Keratinocyte (primary cell): ENCODE results near the gene PLCD1. TPM values are rescaled to one million over a fixed set of nuclear protein-coding genes. Genes with fewer than 3 reads are reported as not detected.

Source experiments
- DNase-seq: peaks from one replicate; pipeline ENCODE4 v3.0.0-alpha.2; 2011; ENCODE audit warnings: low read depth, missing footprints, low spot score
- FAIRE-seq: peaks from 2 replicates; lab custom pipeline; 2011; peaks lifted over from hg19 to GRCh38; lab: Jason Lieb, UNC
- H2AFZ ChIP-seq: 2 replicates; pipeline ENCODE4 v1.6.0; 2012; ENCODE audit warnings: low read length, control low read depth, inconsistent platforms; ENCODE audit not compliant: control insufficient read depth
- H3K27ac ChIP-seq: 2 replicates; pipeline ENCODE4 v1.5.1; 2011; ENCODE audit warnings: low read length; ENCODE audit not compliant: control insufficient read depth, insufficient read depth
- H3K27me3 ChIP-seq: 3 replicates; pipeline ENCODE4 v1.6.0; 2011; ENCODE audit warnings: low read length; ENCODE audit not compliant: control insufficient read depth, insufficient read depth; ENCODE audit errors: extremely low read depth
- H3K36me3 ChIP-seq, 2 experiments: 2 replicates in 1 of 2; 3 replicates in 1 of 2; pipeline ENCODE4 v1.5.1; 2011; ENCODE audit warnings: low read length in 2 of 2, mild to moderate bottlenecking in 1 of 2; ENCODE audit not compliant: control insufficient read depth in 2 of 2, insufficient read depth in 2 of 2; ENCODE audit errors: extremely low read depth in 1 of 2
- H3K4me1 ChIP-seq: 3 replicates; pipeline ENCODE4 v1.5.1; 2011; ENCODE audit warnings: low read length; ENCODE audit not compliant: control insufficient read depth, insufficient read depth; ENCODE audit errors: extremely low read depth
- H3K4me2 ChIP-seq: 3 replicates; pipeline ENCODE4 v1.6.0; 2011; ENCODE audit warnings: low read depth, low read length; ENCODE audit not compliant: control insufficient read depth, insufficient read depth; ENCODE audit errors: extremely low read depth
- H3K4me3 ChIP-seq, 3 experiments: fragments of 200-600 bp in 1 of 3; sonication (generic) in 1 of 3; 2 replicates in 2 of 3; 3 replicates in 1 of 3; pipeline ENCODE4 v1.5.1; 2011 to 2016; ENCODE audit warnings: low read length in 3 of 3, mild to moderate bottlenecking in 3 of 3, control low read depth in 2 of 3, inconsistent platforms in 1 of 3, low read depth in 1 of 3, mixed read lengths in 1 of 3, mixed run types in 1 of 3, moderate library complexity in 1 of 3; ENCODE audit not compliant: control insufficient read depth in 2 of 3, insufficient read depth in 2 of 3; ENCODE audit errors: extremely low read depth in 1 of 3
- H3K79me2 ChIP-seq: 2 replicates; pipeline ENCODE4 v1.6.0; 2012; ENCODE audit warnings: low read length; ENCODE audit not compliant: control insufficient read depth, insufficient read depth
- H3K9ac ChIP-seq: 3 replicates; pipeline ENCODE4 v1.6.0; 2011; ENCODE audit warnings: low read length; ENCODE audit not compliant: control insufficient read depth, insufficient read depth; ENCODE audit errors: extremely low read depth
- H3K9me1 ChIP-seq: 3 replicates; pipeline ENCODE4 v1.6.0; 2011; ENCODE audit warnings: low read length; ENCODE audit not compliant: control insufficient read depth, insufficient read depth; ENCODE audit errors: extremely low read depth
- H3K9me3 ChIP-seq: 2 replicates; pipeline ENCODE4 v1.5.1; 2012; ENCODE audit warnings: low read depth, low read length; ENCODE audit not compliant: control insufficient read depth
- H4K20me1 ChIP-seq: 3 replicates; pipeline ENCODE4 v1.6.0; 2011; ENCODE audit warnings: low read length; ENCODE audit not compliant: control insufficient read depth, insufficient read depth; ENCODE audit errors: extremely low read depth
- EZH2 ChIP-seq: IDR thresholded peaks from one replicate; pipeline ENCODE4 v1.6.1; 2012; ENCODE audit warnings: inconsistent platforms, mild to moderate bottlenecking, low read length, moderate library complexity
- dilution Hi-C: fragments of 300-500 bp; cut with MboI; formaldehyde crosslinking; loops from one replicate; pipeline ENCODE4 v1.7.0; 2020; ENCODE audit warnings: low sequenced_read_pairs; ENCODE audit not compliant: extremely low pct_ligation_motif_present
- polyA plus RNA-seq, 5 experiments: library from polyadenylated mRNA; depleted of rRNA in 3 of 5; stranded (reverse) in 3 of 5; stranded (forward) in 1 of 5; unstranded in 1 of 5; fragments of >200 nt; gene quantifications; 1 replicate in 1 of 5; 2 replicates in 3 of 5; 3 replicates in 1 of 5; pipeline versions ENCODE4 v1.2.1 to v1.2.3, GENCODE V29; 2011 to 2012; ENCODE audit warnings: missing spikeins in 2 of 5, low read depth in 1 of 5, low replicate concordance in 1 of 5
- TF ChIP-seq, protein P1 (sequence below), 3 experiments: IDR thresholded peaks in 1 of 3; conservative IDR thresholded peaks in 1 of 3; optimal IDR thresholded peaks in 1 of 3; 2 replicates in 2 of 3; 3 replicates in 1 of 3; pipeline versions ENCODE3 to v1.5.1; 2011; ENCODE audit warnings: low read length in 3 of 3, mild to moderate bottlenecking in 3 of 3, moderate library complexity in 2 of 3, control low read depth in 1 of 3, inconsistent platforms in 1 of 3; ENCODE audit not compliant: insufficient read depth in 2 of 3; ENCODE audit errors: extremely low read depth in 1 of 3

PLCD1 gene
- polyA plus RNA-seq, 1 donor (not counting 4 experiments of a cell fraction or from before 2014, with no cell fraction given) = 26.0 TPM

DNA sequence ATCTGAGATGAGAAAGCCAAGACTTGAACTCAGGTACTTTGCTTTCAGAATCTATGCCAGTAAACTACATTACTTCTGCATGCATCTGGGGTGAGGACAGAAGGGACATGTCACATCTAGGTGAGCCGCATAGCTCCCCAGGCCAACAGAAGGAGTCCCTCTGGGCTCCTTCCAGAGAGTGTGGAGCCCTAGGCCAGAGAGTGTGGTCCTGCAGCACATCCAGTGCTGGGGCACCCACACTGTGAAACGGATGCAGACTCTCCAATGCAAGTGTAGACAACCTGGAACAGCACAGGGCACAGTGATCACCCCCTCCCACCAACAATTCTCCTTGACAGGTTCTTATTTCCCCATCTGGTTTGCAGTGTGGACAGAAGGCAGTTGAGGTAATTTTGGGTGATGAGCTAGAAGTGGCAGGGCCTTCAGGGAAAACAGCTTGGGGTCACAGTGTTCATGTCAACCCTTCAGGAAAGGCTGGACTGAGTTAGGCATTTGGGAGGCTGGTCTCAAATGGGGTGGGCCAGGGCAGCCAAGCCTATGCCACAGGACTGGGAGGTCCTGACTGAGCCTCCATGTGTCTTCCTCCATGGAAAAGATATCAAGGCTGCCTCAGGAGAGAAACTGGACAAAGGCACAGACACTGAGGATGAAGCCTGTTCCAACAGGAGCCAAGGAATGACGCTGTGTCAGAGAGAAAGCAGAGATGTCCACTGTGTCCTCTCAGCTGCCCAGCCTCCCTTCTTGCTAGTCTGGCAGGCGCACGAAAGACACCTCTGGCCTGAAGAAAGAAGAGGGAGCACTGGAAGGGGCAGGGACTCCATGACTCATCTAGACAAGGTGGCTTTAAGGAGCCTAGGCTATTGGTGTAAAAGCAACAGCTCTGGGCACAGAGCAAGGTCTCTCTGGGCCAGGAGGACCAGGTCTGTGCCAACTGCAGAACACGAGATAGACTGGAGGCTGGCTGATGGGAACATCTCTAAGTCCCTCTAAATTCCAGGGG, 1.7 kb downstream of the PLCD1 start:
- H3K79me2 ChIP-seq = peaks cover 2% of the 10 kb centered on the region
- peaks cover 3% of the 10 kb centered on the region for H4K20me1 ChIP-seq
- no peak overlapping the region for H3K9ac ChIP-seq
- H3K27me3 ChIP-seq = no peaks in the 10 kb centered on the region
- no peaks in the 10 kb centered on the region for H3K9me3 ChIP-seq
- peak overlapping the region in 1 of 3 experiments; percentile 68 for H3K4me3 ChIP-seq
- peaks cover 50% of the 10 kb centered on the region for H3K4me1 ChIP-seq
- H2AFZ ChIP-seq = no peak overlapping the region
- no peaks in the 10 kb centered on the region for H3K9me1 ChIP-seq
- H3K36me3 ChIP-seq = no peaks in the 10 kb centered on the region
- dilution Hi-C loops = no loop called here
- DNase-seq (no peak), FAIRE-seq (no peak)
- peak overlapping the region; percentile 70 for H3K4me2 ChIP-seq
- H3K27ac ChIP-seq = no peak overlapping the region
- TF ChIP-seq, protein P1, sequence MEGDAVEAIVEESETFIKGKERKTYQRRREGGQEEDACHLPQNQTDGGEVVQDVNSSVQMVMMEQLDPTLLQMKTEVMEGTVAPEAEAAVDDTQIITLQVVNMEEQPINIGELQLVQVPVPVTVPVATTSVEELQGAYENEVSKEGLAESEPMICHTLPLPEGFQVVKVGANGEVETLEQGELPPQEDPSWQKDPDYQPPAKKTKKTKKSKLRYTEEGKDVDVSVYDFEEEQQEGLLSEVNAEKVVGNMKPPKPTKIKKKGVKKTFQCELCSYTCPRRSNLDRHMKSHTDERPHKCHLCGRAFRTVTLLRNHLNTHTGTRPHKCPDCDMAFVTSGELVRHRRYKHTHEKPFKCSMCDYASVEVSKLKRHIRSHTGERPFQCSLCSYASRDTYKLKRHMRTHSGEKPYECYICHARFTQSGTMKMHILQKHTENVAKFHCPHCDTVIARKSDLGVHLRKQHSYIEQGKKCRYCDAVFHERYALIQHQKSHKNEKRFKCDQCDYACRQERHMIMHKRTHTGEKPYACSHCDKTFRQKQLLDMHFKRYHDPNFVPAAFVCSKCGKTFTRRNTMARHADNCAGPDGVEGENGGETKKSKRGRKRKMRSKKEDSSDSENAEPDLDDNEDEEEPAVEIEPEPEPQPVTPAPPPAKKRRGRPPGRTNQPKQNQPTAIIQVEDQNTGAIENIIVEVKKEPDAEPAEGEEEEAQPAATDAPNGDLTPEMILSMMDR (optimal IDR thresholded peaks at IDR 0.05 in 1 of 3, IDR thresholded peaks at IDR 0.05 in 1 of 3, conservative IDR thresholded peaks at IDR 0.05 in 1 of 3; ENCODE audit: extremely low read depth in 1 of 3, insufficient read depth in 2 of 3, low read length in 3 of 3) = no peak
- no peak for TF ChIP-seq EZH2

- H3K27ac ChIP-seq = no peak overlapping the region
- H3K9me3 ChIP-seq = no peaks in the 10 kb centered on the region
- H3K9me1 ChIP-seq = no peaks in the 10 kb centered on the region
- dilution Hi-C loops = no loop called here
- H3K4me2 ChIP-seq = no peak overlapping the region
- peaks cover 3% of the 10 kb centered on the region for H4K20me1 ChIP-seq
- FAIRE-seq (no peak), DNase-seq (no peak)
- no peak overlapping the region for H3K9ac ChIP-seq
- H3K27me3 ChIP-seq = no peaks in the 10 kb centered on the region
- H3K4me3 ChIP-seq = no peak overlapping the region
- H3K79me2 ChIP-seq = peaks cover 2% of the 10 kb centered on the region
- H3K36me3 ChIP-seq = no peaks in the 10 kb centered on the region
- H3K4me1 ChIP-seq = peaks cover 45% of the 10 kb centered on the region
- no peak overlapping the region for H2AFZ ChIP-seq
- TF ChIP-seq, protein P1 (optimal IDR thresholded peaks at IDR 0.05 in 1 of 3, IDR thresholded peaks at IDR 0.05 in 1 of 3, conservative IDR thresholded peaks at IDR 0.05 in 1 of 3; ENCODE audit: extremely low read depth in 1 of 3, insufficient read depth in 2 of 3, low read length in 3 of 3) = no peak
- no peak for TF ChIP-seq EZH2
These were observed 2.6 kb downstream of the PLCD1 start for GRCh38 chr3:38026856-38027255.
